GM18520 (cell line): ENCODE results near the gene FBP1.
"Not testable (repeated sequence)": the region's sequence is repeated elsewhere in the genome, so short reads cannot be mapped to it uniquely, and the experiment has no call there.

ENCODE experiments used
- ATAC-seq: cut with Tn5 transposase; IDR thresholded peaks from one replicate; pipeline ENCODE4 v1.9.1; 2021; ENCODE audit not compliant: unreplicated experiment

FBP1 gene

GRCh38 chr9:94622087-94622800, 17.1 kb downstream of the FBP1 start:
- ATAC-seq = no peak

- ATAC-seq = no peak
Measured at GRCh38 chr9:94619026-94619425, 20.3 kb downstream of the FBP1 start.

GRCh38 chr9:94613003-94613402, 26.3 kb downstream of the FBP1 start:
- no peak for ATAC-seq

- ATAC-seq = no peak
Measured at GRCh38 chr9:94612071-94612470, 27.2 kb downstream of the FBP1 start.

- no peak for ATAC-seq
Measured at GRCh38 chr9:94611638-94612068, 27.7 kb downstream of the FBP1 start.

GRCh38 chr9:94610181-94610606, 29.1 kb downstream of the FBP1 start:
- ATAC-seq = no peak

GRCh38 chr9:94607423-94607691, 32.0 kb downstream of the FBP1 start:
- no peak for ATAC-seq

- no peak for ATAC-seq
Measured at GRCh38 chr9:94606646-94607422, 32.5 kb downstream of the FBP1 start.

- ATAC-seq = no peak
Measured at GRCh38 chr9:94603259-94604160, 35.8 kb downstream of the FBP1 start.

GRCh38 chr9:94602666-94603065, 36.7 kb downstream of the FBP1 start:
- no peak for ATAC-seq

- ATAC-seq = no peak
Measured at GRCh38 chr9:94600715-94601114, 38.6 kb downstream of the FBP1 start.

- ATAC-seq = no peak
Measured at GRCh38 chr9:94600258-94600657, 39.1 kb downstream of the FBP1 start.

GRCh38 chr9:94599102-94599501, 40.2 kb downstream of the FBP1 start:
- ATAC-seq = no peak

GRCh38 chr9:94593459-94594345, 45.6 kb downstream of the FBP1 start, which contains the start of gene FBP2:
FBP2 (minus strand) TSS chr9:94593824; CDS start chr9:94593726, 98 bp downstream.
- no peak for ATAC-seq

- not testable (repeated sequence) for ATAC-seq
Measured at GRCh38 chr9:94592683-94593082, 46.6 kb downstream of the FBP1 start.

GRCh38 chr9:94591876-94592275, 47.4 kb downstream of the FBP1 start:
- no peak for ATAC-seq

GRCh38 chr9:94591046-94591545, 48.2 kb downstream of the FBP1 start:
- not testable (repeated sequence) for ATAC-seq

- ATAC-seq = no peak
Measured at GRCh38 chr9:94588681-94589080, 50.6 kb downstream of the FBP1 start.

GRCh38 chr9:94586814-94587213, 52.5 kb downstream of the FBP1 start:
- ATAC-seq = no peak

GRCh38 chr9:94586316-94586715, 53.0 kb downstream of the FBP1 start:
- no peak for ATAC-seq
